GM18868 (cell line): Measurements from ENCODE around the gene CPNE4.
"Not testable (repeated sequence)": the region's sequence is repeated elsewhere in the genome, so short reads cannot be mapped to it uniquely, and the experiment has no call there.

Experiments
- ATAC-seq: cut with Tn5 transposase; IDR thresholded peaks from one replicate; pipeline ENCODE4 v1.9.1; 2021; ENCODE audit warnings: mild to moderate bottlenecking, moderate library complexity; ENCODE audit not compliant: unreplicated experiment

CPNE4 gene

GRCh38 chr3:131486545-131486944 lies 548.3 kb downstream of the CPNE4 start:
- not testable (repeated sequence) for ATAC-seq

DNA sequence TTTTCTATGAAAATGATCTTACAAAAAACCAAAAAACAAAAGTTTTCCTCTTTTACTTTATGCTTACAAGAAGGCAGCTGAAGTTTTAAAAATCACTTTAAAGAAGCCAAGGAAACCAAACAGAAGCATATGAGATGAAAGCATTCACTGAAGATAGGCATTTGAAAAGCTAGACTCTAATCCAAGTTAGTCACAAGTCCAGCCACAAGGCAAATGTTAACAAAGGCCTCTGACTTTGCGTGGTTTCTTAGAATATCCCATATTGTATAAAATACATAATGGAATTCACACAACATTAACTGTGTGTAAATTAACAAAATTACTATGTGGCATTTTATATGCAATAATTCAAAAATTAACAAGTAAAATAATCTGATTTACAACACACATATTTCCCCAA lies 549.7 kb downstream of the CPNE4 start:
- no peak for ATAC-seq

GRCh38 chr3:131484496-131485111 lies 550.2 kb downstream of the CPNE4 start:
- no peak for ATAC-seq
